ENCODE data around the gene LRRC42.

Gene LRRC42

GRCh38 chr1:53913352-53914033 is 32.7 kb upstream of the LRRC42 start:
- Histone ChIP-seq H3K9me3 (no peaks in the 10 kb centered on the region), H3K4me1 (no peaks in the 10 kb centered on the region), H3K27me3 (no peaks in the 10 kb centered on the region), H3K36me3 (peaks cover 0 to 25% (median 23%) of the 10 kb centered on the region in 3 donors), H3K27ac (no peak overlapping the region), H3K4me3 (no peak overlapping the region)
- TF ChIP-seq CTCF (IDR thresholded peaks at IDR 0.05): no peak
- no peak for DNase-seq
- intact Hi-C loops (cut with DNase I; ENCODE audit: low total_unique reads): no loop called here

DNA sequence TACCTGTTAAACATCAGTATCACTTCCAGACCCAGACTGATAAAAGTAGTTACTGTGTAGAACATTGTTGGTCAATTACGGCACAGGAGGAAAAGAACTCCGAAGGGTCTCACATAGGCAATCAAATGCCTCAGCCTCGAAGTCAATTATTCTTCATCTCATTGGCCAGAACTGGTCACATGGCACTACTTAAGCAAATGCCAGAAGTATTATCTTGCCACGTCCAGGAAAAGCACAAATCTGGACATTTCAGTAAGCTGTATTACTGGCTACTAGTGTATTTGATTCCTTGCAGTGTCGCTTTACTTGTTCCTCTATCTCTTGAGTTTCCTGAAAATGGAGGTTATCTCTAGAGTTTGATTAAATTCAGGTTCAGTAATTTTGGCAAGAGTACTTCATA is 27.8 kb upstream of the LRRC42 start:
- Histone ChIP-seq H3K4me1 (no peaks in the 10 kb centered on the region), H3K27ac (no peak overlapping the region), H3K36me3 (peaks cover 14 to 45% (median 43%) of the 10 kb centered on the region in 3 donors), H3K4me3 (no peak overlapping the region), H3K27me3 (no peaks in the 10 kb centered on the region), H3K9me3 (no peaks in the 10 kb centered on the region)
- intact Hi-C loops (cut with DNase I; ENCODE audit: low total_unique reads): no loop called here
- no peak for DNase-seq
- no peak for TF ChIP-seq CTCF (IDR thresholded peaks at IDR 0.05)

GRCh38 chr1:53919675-53920066 is 26.5 kb upstream of the LRRC42 start:
- DNase-seq: no peak
- TF ChIP-seq CTCF (IDR thresholded peaks at IDR 0.05): no peak
- Histone ChIP-seq H3K4me1 (no peaks in the 10 kb centered on the region), H3K4me3 (no peak overlapping the region), H3K9me3 (no peaks in the 10 kb centered on the region), H3K27me3 (no peaks in the 10 kb centered on the region), H3K36me3 (peaks cover 14 to 45% (median 41%) of the 10 kb centered on the region in 3 donors), H3K27ac (no peak overlapping the region)
- intact Hi-C loops (cut with DNase I; ENCODE audit: low total_unique reads): no loop called here

- Histone ChIP-seq H3K36me3 (peaks cover 10 to 43% (median 31%) of the 10 kb centered on the region in 3 donors), H3K27me3 (no peaks in the 10 kb centered on the region), H3K9me3 (peaks cover 0 to 2% (median 0%) of the 10 kb centered on the region in 3 donors), H3K4me3 (no peak overlapping the region), H3K4me1 (no peaks in the 10 kb centered on the region), H3K27ac (no peak overlapping the region)
- intact Hi-C loops (cut with DNase I; ENCODE audit: low total_unique reads): no loop called here
- no peak for DNase-seq
- no peak for TF ChIP-seq CTCF (IDR thresholded peaks at IDR 0.05)
Measured at GRCh38 chr1:53927376-53927881, 18.7 kb upstream of the LRRC42 start.

- intact Hi-C loops (cut with DNase I; ENCODE audit: low total_unique reads): no loop called here
- no peaks in the 10 kb centered on the region for H3K4me1 ChIP-seq
- no peak for DNase-seq
- H3K4me3 ChIP-seq: no peak overlapping the region
- no peaks in the 10 kb centered on the region for H3K27me3 ChIP-seq
- peaks cover 8 to 33% (median 22%) of the 10 kb centered on the region in 3 donors for H3K36me3 ChIP-seq
- TF ChIP-seq CTCF (IDR thresholded peaks at IDR 0.05): no peak
- peaks cover 0 to 2% (median 0%) of the 10 kb centered on the region in 3 donors for H3K9me3 ChIP-seq
- H3K27ac ChIP-seq: no peak overlapping the region
Measured at GRCh38 chr1:53929246-53929960, 16.7 kb upstream of the LRRC42 start.

All from tibial artery (tissue), 4 donors.